ENCODE data around the gene SLC1A2.

- TF ChIP-seq POLR2AphosphoS5 (IDR thresholded peaks at IDR 0.05; ENCODE audit: low read depth, low read length) (peak; percentile 54; the same call in 1 of the 2 replicates), TAF1 (IDR thresholded peaks at IDR 0.05; ENCODE audit: borderline replicate concordance, low read depth, low read length) (no peak), POLR2A (IDR thresholded peaks at IDR 0.05; ENCODE audit: low read depth, low read length) (peak; percentile 53)
Measured at GRCh38 chr11:35206616-35207015, 212.7 kb downstream of the SLC1A2 start.
